Stimulated activated CD4-positive, alpha-beta T cell treated with anti-CD3 and anti-CD28 coated beads, Interleukin-1b, Interleukin-23, amount 100 ng/mL, for 24 hours (primary cell): ENCODE measurements around the gene AKAP1.

Experiments used
- DNase-seq, 4 experiments: peaks; one replicate each; pipeline ENCODE4 v3.0.0-alpha.2; 2020; ENCODE audit warnings: low read depth in 4 of 4, low spot score in 1 of 4

The AKAP1 gene

DNA sequence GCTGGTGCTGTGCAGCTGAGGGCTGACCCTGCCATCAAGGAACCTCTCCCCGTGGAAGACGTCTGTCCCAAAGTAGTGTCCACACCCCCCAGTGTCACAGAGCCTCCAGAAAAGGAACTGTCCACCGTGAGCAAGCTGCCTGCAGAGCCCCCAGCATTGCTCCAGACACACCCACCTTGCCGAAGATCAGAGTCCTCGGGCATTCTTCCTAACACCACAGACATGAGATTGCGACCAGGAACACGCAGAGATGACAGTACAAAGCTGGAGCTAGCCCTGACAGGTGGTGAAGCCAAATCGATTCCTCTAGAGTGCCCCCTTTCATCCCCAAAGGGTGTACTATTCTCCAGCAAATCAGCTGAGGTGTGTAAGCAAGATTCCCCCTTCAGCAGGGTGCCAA, 20.5 kb downstream of the AKAP1 start:
- DNase-seq = no peak

DNA sequence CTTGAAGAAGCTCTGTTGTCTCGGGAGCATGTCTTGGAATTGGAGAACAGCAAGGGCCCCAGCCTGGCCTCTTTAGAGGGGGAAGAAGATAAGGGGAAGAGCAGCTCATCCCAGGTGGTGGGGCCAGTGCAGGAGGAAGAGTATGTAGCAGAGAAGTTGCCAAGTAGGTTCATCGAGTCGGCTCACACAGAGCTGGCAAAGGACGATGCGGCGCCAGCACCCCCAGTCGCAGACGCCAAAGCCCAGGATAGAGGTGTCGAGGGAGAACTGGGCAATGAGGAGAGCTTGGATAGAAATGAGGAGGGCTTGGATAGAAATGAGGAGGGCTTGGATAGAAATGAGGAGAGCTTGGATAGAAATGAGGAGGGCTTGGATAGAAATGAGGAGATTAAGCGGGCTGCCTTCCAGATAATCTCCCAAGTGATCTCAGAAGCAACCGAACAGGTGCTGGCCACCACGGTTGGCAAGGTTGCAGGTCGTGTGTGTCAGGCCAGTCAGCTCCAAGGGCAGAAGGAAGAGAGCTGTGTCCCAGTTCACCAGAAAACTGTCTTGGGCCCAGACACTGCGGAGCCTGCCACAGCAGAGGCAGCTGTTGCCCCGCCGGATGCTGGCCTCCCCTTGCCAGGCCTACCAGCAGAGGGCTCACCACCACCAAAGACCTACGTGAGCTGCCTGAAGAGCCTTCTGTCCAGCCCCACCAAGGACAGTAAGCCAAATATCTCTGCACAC, 21.2 kb downstream of the AKAP1 start:
- DNase-seq = no peak

DNA sequence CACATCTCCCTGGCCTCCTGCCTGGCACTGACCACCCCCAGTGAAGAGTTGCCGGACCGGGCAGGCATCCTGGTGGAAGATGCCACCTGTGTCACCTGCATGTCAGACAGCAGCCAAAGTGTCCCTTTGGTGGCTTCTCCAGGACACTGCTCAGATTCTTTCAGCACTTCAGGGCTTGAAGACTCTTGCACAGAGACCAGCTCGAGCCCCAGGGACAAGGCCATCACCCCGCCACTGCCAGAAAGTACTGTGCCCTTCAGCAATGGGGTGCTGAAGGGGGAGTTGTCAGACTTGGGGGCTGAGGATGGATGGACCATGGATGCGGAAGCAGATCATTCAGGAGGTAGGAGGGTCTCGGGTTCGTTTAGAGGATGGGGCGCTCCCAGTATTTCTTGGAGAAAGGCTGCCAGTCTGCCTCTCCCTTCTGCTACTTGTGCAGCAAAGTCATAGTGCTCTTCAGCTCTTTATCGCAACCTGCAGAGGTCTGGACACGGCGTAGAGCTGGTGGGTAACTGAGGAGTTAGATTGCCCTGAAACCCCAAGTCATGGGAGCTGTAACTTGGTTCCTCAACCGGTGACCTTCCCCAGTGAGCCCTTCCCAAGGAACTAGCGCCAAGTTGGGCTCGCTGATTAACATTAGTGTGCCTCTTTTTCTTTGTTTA, 21.9 kb downstream of the AKAP1 start:
- DNase-seq = no peak

DNA sequence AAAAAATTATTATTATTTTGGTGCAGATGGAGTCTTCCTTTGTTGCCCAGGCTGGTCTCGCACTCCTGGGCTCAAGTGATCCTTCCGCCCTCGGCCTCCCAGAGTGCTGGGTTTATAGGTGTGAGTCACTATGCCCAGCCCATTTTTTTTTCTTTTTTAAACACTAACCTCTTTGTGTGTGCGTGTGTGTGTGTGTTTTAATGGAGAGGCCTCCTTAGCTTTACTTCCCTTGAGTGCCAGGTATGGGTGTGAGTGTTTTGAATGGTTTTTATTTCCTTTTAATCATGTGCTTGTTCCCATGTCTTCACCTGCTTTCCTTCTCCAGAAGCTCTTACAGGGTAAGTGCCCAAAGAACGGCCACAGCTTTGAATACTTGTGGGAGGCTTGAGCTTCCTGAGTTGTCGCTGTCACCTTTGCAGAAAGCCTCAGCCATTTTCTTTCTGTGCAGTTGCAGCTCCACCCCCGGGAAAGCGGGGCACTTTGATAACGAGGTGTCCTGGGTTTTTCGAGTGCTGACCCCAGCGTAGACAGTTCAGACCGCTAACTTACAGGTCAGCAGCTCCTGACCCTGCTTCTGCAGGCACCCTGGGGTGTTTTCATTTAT, 22.6 kb downstream of the AKAP1 start:
- no peak for DNase-seq

DNA sequence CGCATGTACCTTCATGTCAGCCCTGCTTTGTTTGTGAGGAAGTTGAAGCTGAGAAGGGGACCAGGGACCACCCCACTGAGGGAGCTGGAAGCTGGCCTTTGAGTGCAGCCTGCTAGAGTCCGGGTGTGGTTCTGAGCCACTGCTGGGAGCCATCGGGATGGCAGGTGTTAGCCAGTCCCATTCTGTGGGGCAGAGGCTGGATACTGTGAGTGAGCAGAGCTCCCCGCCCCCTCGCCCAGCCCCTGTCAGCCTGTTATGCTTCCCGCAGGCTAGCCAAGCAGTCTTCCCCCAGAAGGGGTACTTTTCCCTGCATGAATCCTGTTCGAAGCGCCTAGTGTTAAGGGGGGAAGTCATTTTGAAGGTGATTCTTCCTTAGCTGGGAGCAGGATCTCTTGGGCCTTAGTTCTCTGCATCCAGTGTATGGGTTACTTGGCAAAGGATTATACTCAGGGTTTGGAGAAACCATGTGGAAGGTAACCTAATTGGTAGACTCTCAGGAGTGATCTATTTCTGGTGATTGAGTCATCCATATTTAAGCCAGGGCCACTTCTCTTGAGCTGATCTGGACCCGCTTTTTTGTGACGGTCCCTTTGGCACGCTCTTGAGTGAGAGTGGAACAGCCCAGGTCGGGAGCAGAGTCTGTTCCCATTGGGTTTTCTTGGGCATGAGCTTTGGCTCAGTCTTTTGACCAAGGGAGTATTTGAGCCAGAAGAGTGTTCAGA, 23.8 kb downstream of the AKAP1 start:
- no peak for DNase-seq

DNA sequence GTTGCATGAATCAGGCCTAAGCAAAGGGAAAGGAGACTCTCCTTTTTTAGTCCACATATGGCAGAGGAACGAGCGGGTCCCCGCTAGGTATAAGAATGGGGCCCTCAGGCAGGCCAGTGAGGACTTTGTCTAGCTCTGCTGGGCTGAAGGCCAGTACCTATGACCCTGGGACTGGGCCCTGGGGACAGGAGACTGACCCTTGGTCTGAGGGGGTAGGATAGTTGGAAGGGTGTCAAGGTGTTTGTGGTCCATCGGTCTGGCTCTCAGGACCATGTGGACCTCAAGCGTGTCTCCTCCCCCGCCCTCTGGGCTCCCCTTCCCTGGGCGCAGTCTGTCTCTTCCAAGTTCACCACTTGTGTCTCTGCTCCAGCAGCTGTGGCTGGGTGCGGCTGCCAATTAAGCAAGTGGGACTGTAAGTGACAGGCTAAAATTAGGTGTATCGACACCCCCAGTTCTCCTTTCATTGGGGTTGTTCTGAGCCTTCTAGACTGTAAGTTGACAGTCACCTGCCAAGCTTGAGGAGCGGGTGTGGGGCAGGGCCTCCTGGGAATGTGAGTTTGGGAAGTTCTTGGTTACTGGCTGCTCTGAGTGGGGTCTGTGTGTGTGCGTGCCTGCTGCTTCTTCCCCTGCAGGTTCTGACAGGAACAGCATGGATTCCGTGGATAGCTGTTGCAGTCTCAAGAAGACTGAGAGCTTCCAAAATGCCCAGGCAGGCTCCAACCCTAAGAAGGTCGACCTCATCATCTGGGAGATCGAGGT, 24.5 kb downstream of the AKAP1 start:
- no peak for DNase-seq

DNA sequence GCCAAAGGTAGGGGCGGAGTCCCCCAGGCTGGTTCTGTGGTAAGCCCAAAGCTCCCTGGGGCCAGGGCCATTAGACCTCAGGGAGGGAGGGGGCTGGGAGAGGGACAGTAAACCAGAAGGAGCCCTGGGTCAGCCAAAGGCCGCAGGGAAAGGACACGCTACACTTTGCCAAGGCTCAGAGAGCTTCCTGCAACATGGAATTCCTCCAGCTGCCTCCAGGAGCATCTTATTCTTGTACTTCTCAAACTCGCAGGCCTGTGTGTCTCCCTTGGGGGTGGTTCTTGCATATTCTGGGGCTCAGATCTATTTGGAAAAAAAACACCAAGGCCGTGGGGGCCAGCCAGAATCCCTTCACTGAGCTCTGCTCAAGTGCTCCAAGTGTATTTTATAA, 25.1 kb downstream of the AKAP1 start:
- DNase-seq = no peak

DNA sequence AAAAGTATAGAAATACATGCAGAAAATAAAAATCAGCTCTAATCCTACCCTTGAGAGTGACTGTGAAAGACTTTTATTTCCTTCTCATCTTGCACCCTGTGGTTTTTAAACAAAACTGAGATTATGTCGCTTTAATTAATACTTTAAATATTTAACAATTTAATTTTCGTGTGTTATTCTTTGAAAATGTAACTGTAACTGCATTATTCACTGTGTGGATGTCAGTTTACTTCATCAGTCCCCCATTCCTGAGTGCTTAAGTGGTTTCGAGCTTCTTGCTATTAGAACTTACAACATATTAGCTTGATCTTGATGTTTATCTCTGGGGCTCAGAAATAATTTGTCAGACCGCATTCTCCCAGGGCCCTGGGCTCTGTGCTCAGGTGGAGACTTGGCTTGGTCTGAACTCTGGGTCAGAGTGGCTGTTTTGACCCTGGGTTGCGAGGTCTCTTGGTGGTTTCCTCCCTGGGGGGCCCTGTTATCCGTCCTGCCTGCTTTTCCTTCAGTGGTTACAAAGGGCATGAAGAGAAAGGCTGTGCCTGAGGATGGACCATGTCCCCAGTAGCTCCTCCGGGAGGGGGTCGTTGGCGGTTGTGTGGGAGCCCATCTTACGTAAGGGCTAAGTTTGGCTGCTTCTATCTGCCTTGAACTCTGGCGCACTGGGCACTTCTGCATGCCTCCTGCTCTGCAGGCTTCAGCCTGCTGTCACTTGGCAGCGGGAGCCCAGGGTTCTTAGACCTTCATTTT, 25.7 kb downstream of the AKAP1 start:
- no peak for DNase-seq

DNA sequence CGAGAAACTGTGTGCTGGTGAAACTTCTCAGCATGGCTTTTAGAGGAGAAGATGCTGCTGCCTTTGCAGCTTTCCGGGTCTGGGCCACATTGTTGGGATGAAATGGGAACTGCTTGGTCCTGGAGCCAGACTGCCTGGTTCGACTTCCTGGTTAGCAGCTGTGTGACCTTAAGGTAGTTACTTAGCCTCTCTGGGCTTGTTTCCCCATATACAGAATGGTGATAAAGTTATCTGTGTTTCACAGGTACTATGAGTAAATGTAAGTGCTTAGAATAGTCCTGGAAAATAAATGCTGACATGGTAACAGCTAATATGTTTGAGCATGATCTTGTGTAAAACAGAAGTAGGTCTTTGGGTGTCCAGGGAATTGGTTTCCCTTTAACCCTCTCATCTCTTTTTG, 26.3 kb downstream of the AKAP1 start:
- DNase-seq = no peak

DNA sequence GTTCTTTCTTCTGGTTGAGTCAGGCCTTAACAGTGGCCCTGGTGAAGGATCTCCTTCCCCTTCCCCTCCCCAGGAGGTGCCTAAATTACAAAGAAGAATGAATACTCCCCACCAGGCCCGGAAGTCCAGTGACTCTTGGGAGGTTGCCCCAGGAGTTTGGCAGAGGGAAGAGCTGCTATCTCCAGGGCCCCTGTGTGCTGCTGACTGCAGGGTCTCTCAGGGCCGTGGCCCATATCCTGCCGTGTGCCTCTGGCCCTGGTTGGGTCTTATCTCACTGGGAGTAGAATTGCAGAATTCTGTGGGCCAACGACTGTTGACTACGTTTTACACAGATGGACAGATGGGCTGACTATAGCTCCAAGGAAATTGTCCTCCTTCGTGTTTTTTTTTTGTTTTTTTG, 28.0 kb downstream of the AKAP1 start:
- DNase-seq = no peak

DNA sequence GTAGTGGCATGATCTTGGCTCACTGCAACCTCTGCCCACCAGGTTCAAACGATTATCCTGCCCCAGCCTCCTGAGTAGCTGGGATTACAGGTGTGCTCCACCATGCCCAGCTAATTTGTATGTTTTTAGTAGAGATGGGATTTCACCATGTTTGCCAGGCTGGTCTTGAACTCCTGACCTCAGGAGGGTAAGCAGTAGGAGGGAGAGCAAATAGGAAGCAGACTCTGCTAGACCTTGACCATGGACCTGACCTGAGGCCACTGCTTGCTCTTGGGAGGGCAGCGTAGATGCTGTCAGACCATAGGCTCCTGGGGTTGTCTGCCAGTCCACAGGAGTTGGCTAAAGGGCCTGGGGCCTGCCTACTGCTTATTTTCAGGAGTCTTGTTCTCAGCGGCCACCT, 28.6 kb downstream of the AKAP1 start:
- no peak for DNase-seq

DNA sequence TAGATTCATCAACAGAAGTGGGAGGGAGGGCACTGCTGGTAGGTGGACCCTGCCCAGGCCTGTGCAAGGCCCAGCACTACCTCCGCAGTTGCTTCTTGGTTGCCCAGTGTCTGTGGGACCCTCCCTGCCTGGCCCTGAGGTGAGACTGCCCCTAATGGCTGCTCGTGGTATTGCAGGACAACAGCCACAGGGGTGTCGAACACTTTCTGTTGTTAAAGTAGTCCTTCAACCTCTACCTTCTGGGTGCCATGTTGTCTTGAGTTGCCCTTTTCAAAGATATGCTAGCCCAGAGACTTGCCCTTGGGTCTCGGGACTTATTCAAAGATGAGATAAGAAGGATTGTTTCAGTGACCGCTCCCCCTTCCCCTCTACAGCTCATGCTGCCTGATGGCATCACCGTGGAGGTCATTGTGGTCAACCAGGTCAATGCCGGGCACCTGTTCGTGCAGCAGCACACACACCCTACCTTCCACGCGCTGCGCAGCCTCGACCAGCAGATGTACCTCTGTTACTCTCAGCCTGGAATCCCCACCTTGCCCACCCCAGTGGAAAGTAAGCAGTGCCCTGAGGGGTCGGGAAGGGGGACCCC, 29.1 kb downstream of the AKAP1 start:
- peak; percentile 24 to 46 (median 40) for DNase-seq

DNA sequence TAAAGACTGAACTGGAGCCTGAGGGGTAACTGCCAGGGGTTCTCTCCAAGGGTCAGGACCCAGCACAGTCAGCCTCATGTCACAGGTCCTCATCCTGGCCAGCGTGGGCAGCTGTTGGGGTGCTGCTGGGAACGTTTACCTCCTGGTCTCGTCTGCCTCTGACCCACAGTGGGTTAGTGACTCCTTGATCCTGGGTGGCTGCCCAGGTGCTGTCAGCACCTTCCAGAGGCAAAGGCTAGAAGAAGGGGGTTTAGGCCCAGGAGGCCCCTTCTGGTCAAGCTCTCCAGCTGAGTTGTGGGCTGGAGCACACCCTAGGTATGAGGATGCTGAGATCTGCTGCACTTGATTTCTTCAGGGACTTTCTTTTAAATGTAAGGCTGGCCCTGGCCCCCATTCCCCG, 30.3 kb downstream of the AKAP1 start:
- no peak for DNase-seq

DNA sequence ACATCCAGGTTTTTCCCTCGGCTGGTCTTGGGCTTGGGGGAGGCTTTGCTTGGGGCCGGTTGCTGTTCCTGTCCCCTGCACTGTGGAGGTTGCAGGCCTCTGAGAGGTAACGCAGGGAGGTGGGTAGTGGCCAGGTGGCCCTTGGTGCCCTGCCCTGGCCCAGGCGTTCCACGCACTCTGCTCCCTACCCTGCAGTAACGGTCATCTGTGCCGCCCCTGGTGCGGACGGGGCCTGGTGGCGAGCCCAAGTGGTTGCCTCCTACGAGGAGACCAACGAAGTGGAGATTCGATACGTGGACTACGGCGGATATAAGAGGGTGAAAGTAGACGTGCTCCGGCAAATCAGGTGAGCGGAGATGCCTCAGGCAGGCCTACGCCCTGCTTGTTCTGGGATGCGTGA, 30.9 kb downstream of the AKAP1 start:
- no peak for DNase-seq

DNA sequence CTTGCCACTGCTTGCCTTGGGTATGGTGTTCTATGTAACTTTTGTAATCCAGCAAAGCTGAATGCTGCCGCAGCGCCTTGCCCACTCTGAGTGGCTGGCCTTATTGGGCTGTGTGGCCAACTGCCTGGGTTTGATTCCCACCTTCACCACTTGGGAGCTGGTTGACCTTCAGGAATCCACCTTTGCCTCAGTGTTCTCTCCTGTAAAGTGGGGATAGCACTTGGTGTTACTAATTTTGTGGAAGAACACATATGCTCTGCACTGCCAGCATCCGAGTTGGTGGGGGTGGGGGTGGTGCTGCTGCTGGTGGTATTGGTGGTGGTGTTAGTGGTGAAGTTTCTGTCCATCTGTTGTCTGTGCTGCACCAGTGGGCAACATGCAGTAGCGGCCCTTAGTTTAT, 32.8 kb downstream of the AKAP1 start:
- DNase-seq = no peak

DNA sequence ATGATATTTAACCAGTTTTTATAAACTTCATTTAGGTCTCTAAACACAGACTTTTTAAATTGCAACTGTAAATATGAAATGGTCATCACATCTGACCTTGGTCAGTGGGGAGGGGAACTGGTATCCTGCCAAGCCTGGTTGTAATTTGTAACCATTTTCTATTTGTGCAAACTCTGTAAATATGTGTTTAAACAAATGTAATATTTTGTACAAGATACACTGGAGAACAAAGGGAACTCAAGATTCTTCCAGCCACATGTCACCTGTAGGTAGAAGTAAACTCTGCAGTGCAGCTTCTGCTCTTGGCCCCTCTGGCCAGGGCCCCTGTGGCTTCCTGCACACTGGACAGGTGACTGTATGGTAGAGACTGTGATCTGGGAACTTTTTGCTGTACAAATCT, 35.8 kb downstream of the AKAP1 start:
- no peak for DNase-seq

DNA sequence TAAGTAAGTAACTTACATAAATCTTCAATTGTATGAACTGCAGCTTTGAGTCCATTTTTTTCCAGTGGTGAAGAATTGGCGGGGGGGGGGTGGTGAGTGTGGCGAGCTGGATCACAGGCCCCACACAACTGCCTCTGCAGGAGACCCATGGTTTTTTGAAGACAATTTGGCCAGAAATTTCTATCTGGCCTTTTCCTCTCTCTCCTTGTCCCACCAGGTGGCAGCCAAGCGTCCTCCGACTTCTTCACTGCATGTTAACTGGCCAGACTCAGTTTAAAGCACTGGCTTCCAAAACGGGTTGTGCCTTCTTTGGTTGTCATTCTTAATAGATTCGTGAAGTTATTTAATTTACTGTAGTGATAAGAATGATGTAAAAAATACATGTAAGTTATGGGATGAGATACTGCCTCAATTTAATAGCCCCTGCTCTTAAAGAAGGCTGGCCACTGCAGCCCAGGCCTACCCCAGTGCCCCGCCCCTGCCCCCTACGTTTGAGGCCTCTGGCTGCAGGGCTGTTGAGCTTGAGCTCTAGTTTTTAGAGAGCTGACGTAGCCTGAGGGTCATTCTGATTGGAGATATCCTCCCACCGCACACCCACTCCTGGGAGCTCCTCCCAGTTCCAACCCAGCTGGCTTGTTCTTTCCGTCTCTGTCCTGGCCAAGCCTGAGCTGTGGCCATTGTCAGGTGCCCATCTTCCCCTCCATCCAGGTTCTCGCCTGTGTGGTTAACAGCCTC, 36.4 kb downstream of the AKAP1 start:
- no peak for DNase-seq

DNA sequence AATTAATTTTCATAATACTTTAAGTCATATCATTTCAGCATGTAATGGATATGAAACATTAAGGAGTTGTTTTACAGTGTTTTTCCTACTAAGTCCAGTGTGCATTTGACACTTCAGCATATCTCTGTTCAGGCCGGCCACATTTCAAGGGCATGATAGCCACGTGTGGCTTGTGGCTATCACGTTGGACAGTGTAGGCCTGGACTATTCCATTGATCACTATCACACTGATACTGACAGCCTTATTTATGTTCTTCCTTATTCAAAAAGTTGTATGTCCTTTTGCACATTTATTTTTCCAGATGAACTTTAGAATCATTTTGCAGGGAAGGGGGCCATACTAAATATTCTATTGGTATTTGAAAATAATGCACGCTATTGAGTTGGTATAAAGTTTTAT, 39.0 kb downstream of the AKAP1 start:
- no peak for DNase-seq

DNA sequence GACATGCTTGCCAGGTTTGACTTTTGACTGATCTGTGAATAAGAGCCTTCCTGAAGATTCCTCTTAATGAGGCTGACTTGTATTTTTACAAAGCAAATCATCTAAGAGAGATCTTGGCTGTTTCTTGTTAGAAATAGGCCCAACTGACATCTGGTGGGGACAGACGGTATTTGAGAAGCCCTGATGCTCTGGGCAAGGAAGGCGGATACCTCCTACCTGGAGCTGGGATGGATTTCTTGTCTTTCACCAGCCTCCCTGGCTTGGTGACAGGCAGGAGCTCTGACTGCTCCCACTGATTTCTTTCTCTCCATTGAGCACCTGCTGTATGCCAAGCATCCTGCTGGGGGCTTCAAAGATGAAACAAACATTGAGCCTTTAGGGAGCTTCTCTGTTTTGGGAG, 40.4 kb downstream of the AKAP1 start:
- no peak for DNase-seq

DNA sequence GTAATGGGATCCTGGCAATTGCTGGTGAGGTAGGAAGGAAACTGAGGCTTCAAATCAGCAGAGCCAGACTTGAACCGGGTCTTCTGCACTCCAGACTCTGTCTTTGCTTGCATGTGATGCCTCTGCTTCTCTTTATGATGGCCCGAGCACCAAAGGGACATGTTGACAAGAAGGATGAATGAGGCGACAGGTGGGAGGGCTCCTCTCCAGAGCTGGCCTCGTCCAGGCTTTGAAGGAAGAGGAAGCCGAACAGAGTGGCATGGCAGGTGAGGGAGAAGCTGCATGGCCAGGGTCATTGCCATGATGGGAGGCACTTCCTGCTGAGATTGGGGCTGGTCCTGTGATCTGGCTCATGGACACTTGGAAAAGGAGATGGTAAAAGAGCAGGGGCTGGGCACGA, 40.8 kb downstream of the AKAP1 start:
- DNase-seq = no peak
